Vagina (tissue), 2 donors: ENCODE results near the gene ABTB2.

Experiments
- CTCF ChIP-seq, 3 experiments: fragments of 450-650 bp in 2 of 3; fragments of 200-600 bp in 1 of 3; sonication (generic) in 1 of 3; IDR thresholded peaks; one replicate each; pipeline ENCODE4 v1.5.1; 2017 to 2019; ENCODE audit warnings: antibody characterized with exemption in 3 of 3, mild to moderate bottlenecking in 2 of 3, moderate library complexity in 2 of 3
- POLR2AphosphoS5 ChIP-seq, 2 donors: sonication (generic); formaldehyde crosslinking; IDR thresholded peaks; one replicate each; pipeline ENCODE4 v1.9.0; 2017; ENCODE audit warnings: antibody characterized with exemption in 2 of 2, mild to moderate bottlenecking in 2 of 2, low read depth in 1 of 2; ENCODE audit not compliant: insufficient read depth in 1 of 2

- TF ChIP-seq POLR2AphosphoS5 (IDR thresholded peaks at IDR 0.05; ENCODE audit: insufficient read depth in 1 of 2, low read depth in 1 of 2) (no peak), CTCF (IDR thresholded peaks at IDR 0.05) (no peak)
These were observed 108.4 kb downstream of the ABTB2 start for GRCh38 chr11:34249439-34249838.
